HG03159 (cell line): ENCODE measurements around the gene PLEKHG5.

Experiments used
- ATAC-seq: cut with Tn5 transposase; IDR thresholded peaks from one replicate; pipeline ENCODE4 v1.9.1; 2021; ENCODE audit warnings: mild to moderate bottlenecking, moderate library complexity; ENCODE audit not compliant: unreplicated experiment

PLEKHG5 gene

DNA sequence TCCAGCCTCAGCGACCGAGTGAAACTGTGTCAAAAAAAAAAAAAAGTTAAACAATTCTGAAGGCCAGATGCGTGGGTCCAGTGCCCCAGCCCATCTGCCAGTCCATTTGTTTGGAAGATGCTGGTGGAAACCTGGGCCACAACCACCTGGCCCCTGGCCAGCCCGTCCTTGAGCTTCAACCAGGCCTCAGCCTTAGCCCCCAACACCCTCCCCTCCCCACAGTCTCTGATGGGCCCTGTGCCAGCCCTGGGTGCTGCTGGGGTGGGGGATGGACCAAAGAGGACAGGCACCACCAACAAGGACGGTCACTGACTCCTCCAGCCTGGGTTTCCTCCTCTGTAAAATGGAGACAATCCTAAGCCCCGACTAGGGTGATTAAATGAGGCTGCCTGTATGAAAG is 19.6 kb upstream of the PLEKHG5 start:
- no peak for ATAC-seq

DNA sequence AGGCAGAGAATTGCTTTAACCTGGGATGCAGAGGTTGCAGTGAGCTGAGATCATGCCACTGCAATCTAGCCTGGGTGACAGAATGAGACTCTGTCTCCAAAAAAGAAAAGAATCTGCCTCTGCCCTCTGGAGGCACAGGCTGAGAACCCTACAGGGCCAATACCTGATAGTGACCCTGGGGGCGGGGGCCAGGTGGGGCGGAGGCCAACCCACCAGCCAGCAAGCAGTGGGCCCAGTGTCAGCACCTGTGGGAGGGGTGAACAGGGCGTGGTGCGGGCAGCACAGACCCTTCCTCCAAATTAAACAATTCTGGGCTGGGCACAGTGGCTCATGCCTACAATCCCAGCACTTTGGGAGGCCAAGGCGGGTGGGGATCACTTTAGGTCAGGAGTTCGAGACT is 19.0 kb upstream of the PLEKHG5 start:
- ATAC-seq: no peak

DNA sequence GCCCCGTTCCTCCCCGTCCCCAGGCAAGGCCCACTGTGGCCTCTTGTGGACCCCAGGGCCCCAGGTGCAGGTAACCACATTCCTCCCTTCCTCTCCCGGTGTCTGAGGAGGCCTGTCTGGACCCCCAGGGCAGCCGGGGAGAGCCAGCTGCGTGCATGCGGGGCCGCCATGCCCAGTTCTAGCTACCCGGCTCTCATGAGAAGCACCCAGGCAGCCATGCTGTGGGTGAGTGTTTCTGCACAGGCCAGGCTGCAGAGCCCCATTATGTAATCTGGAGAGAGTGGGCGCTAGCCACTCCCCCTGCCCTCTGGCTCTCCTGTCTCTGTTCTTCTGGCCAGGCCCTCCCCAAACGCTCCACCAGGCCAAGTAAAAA is 18.4 kb upstream of the PLEKHG5 start:
- ATAC-seq: no peak

DNA sequence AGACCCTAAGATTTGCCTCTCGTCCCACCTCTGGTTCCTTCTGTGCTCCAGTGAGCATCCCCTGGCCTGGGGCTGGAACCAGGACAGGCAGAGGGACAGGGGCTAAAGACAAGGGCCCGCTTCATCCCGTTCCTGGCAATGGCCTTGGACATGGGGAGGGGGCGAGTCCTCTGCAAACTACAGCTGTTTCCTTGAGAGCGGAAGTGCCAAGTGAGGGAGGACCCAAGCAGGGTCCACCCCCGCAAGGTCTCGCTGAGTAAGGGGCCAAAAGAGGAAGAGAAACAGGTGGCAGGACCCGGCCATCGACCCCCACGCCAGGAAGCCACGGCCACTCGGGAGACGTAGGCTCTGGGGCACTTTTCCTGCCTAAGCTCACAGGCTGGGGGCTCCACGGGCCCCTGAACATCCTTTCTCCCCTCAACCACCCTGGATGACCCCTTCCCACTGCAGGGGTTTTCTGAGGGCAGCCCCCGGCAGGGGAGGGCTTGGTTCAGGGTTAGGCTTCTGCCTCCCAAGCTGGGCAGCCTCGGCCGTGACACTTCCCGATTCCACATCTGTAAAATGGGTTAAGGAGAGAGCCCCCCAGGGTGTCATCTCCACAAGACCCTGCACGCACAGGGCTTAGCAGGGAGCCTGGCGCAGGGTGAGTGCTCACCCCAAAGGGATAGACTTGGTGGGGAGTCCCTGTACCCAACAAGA is 17.9 kb upstream of the PLEKHG5 start:
- ATAC-seq: no peak

DNA sequence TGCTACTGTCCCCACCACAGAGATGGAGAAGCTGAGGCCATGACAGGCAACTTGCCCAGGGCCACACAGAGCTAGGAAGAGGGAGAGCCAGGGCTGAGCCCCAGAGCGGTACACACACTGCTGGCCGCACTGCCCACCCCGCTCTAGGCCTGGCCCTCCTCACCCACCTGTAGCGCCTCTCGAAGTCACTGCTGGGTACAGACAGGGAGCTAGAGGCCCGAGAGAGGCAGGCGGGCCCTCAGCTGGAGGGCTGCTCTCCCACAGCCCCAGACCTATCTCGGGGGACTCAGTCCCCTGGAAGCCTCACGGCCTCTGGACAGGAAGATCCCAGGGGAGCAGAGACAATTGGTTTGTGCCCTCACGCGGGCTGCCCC is 17.3 kb upstream of the PLEKHG5 start:
- no peak for ATAC-seq

DNA sequence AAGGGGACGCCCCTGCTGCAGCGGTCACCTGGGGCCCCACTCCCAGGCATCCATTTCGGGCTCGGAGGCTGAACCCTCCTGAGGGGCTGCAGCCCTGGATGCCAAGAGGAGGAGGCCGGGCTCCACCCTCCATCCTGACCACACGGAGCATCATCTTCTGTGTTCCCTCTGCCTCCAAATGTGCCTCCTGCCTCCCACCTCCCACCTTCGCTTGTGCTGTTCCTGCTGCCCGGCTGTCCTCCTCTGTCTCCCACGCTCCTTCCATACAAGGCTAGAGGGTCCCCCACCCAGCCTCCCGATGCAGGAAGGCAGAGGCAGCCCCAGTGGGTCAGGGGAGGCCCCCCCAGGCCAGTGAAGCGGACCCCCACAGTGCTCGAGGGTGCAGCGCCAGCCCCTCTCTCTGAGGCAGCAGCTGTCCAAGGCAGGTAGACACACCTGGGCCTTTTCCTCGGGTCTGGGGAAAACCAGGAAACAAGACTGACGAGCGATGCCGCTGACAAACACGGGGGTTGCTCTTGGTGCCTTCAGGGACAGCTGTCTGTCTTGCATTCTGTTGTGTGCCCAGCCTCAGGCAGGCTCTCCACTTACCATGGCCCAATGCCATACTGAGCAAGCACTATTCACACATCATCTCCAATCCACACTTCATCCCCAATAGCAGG is 16.8 kb upstream of the PLEKHG5 start:
- no peak for ATAC-seq

DNA sequence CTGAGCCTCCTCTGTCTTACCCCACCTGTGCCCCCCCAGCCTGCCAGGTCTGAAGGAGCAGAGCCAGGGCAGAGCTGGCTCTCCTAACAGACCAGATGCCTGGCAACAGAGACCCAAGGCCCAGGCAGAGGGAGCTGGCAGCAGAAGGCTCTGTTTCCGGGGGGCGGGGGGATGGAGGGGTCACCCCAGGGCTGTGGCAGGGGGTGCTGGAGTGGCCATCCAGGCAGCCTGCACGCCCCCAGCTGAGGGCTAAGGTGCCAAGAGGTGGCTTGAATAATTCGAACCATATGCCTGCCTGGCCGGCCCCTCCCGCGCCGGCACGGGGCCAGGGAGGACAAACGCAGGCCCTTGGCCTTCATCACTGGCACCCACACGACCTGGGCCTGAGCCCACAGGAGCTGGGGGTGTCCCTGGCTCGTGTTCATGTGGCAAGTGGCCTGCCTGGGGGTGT is 16.0 kb upstream of the PLEKHG5 start:
- no peak for ATAC-seq

DNA sequence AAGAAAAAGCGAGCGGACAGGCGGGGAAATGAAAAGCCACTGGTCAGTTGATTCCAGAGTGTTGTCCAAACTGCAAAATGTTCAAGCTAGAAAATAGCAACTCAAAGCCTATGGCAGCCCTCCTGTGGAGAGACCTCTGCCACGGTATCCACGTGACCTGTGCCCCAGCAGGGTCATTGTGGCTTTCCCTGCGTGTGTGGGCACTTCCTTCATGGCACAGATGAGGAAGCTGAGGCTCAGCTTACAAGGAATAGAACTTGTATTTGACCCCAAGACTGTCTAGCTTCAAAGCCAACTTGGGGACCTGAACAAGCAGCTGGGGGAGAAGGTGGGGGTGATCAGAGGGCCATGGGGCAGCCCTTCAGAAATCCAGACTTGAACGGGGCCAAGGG is 15.6 kb upstream of the PLEKHG5 start:
- no peak for ATAC-seq

DNA sequence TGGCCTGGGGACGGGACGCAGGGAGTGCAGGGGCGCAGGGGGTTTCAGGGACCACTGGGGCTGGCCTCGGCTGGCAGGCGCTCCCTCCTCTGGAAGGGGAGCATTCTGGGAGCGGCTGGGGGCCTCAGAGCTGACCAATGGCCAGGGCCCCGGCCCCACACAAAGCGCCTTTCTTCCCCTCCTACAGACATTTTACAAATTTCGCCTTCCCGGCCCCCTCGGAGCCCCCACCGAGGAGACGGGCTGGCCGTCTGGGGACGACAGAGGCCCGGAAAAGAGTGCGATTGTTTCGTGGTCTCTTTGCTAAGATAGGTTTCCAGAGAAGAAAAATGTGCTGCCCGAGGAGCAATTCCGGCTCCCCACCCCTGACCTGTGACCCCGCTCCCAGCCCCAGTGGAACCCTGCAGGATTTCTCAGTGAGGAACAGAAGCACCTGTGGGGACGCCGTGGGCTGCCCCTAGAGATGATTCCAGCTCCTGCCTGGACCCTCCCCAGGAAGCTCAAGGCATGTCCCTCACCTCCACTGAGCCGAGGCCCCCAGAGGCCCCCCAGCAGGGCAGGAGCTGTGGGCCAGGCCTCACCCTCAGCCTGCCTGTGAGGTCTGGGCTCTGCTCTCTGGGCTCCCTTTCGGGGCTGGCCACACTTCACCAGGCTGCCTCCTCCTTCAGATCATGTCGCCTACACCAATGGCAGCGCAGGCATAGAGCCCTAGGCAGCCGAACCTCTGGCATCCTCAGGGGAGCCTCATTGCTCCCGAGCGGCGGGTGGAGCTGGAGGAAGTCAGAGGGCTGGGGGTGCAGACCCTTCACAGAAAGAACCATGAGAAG is 15.0 kb upstream of the PLEKHG5 start:
- ATAC-seq: no peak

DNA sequence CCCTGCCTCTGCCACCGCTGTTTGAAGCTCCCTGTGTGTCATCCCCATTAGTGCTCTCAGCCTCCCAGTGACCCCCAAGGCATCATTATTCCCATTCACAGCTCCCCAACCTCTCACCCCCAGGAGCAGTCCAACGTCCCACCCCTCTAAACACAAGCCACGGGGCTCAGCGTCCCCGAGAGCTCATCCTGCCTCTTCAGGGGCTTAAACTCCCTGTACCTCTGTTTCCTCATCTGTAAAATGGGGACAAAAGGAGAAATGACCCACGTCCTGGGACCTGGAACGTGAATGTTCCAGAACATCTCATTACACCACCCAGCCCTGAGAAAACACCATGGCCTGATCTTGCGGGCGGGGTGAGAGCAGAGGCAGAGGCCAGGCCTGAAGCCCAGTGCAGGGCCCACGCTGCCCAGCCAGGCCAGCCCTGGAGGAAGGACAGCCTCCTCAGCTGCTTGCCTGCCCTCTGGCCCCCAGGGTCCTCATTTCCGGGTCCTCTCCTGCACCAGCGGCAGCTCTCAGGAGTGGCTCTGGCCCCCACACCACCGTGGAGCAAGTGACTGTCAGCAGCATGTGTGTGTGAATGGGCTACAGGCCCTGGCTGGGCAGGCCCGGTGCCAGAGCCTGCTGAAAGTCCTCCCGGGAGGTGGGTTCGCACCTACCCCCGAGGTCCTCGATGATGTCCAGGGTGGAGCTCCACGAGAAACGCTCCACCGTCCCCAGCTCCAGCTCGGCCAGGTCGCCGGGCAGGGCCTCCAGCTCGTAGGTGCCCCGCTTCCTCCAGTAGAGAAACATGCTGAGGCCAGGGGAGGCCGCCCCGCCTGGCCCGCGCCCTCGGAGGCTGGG is 14.1 kb upstream of the PLEKHG5 start:
- no peak for ATAC-seq

DNA sequence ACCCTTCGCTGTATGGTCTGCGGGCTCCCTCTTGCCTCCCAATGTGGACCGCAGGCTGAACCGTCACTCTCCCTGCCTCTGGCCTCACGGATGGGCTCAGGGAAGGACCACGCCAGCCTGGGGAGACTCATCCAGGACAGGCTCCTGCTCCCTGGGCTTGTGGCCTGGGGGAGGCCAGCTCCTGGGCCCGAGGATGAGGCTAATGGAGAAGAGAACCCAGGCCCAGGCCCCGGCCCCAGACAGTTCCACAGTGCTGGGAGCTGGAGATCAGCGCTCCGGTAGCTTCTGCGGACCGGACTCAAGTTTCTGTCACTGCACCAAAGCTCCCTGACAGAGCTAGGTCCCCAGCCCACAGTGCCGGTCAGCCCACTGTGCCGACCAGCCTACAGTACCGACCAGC is 13.4 kb upstream of the PLEKHG5 start:
- ATAC-seq: no peak

DNA sequence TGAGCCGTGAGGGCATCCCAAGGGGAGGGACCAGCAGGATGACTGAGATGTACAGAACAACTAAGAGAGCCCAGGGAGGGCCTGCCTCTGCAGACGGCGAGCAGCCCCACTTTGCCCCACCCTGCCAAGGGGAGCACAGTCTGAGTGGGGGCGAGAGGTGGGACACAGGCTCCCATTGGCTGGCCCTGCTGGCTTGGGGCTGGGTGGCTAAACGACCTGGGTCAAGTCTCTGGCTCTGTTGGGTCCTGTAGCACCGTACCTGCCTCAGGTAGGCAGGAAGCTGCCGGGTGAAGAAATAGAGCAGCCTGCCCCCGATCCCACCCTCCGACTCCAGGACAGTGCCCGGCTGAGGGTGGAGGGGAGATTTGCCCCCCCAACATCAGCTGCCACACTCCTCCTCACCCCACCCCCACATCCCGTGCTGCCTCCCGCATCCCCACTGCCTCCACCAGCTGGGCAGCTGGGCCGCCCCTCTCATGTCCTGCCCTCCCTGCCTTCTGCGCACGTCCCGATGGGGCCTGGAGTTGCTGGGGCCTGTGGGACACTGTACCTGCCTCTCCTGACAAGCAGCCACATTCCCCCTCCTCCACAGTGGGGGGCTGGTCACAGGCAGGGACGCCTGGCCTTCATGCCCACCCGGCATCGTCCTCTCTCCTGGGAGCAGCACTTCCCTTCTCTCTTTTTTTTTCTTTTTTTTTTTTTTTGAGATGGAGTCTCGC is 12.6 kb upstream of the PLEKHG5 start:
- no peak for ATAC-seq

DNA sequence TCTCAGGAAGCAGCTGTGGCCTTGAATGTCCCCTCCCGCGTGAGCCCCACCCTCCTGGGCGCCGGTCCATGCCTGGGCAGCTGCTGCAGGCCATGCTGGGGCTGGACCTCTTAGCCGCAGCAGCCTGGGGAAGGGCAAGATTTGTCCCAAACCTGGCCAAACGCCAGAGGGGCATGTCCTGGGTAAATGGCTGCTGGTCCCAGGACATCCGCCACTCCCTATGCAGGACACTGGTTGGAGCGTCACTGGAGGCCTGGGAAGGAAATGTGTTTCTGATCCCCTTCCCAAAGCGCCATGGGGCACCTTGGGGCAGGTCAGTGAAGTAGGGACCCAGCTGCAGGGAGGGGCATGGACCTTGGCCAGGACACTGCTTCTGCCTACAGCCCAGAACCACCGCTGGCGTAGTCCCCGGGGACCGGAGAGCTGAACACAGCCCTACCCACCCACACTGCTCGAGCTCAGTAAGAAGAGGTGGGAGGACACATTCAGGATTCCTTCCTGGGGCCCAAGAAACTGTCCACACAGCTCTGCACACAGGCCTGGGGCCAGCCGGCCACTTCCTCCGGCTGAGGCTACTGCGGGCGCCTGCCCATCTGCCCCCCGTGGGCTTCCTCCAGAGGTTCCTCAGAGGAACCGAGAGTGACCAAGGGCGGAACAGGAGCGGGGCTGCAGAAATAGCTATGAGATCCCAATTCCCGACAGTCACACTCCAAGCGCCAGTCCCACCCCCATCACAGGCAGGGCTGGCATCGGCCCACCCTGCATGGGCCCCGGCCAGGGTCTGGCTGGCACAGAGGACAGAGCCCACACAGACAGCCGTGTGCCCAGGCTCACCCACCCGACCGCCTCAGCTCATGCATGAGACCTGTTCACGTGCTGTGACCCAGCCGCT is 10.8 kb upstream of the PLEKHG5 start:
- no peak for ATAC-seq

DNA sequence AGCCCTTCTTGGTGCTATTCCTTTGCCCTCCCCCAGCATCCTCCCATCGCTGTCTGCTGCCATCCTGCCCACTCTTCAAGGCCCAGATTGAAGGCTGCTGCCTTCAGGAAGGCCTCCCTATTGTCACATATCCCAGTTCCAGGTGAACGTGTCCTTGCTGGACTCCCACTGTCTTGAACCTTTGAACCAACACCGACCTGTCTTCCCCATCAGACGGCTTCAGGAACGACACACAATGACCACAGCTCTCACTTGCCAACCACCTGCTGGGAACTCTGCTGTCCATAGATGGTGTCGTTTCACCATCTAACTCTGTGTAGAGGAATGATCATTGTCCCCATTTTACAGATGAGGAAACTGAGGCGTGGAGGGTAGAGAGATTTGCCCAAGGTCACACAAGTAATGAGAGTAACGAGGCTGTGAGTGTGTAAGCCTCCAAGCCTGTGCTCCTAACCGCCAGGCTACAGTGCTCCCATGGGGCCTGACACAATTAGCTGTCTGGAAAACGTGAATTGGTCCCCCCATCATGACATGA is 9.9 kb upstream of the PLEKHG5 start:
- no peak for ATAC-seq

DNA sequence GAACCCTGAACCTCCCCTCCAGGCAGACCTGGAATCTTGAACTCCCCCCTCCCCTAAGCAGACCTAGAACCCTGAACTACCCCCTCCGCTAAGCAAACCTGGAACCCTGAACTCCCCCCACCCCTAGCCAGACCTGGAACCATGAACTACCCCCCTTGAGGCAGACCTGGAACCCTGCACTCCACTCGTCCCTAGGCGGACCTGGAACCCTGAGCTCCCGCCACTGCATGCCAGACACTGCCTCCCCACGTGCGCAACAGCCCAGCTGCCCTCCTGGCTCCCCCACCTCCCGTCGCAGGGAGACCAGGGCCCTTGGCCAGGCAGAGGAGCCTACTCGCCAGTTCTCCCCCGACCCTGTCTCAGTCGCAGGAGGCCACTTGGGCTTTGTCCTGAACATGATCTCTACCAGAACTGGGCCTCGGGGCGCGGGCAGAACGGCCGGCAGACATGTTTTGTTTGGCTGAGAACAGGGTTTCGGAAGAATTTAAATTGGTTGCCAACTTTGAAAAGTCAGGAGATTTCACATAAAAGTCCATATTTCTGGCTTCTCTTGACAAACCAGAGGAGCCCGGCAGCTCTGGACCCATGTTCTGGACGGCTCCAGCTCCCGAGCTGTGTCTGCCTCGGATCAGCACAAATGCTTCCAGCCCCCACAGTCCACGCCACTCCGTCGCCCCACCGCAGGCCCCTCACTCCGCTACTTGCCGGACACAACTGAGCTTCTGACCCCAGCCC is 9.2 kb upstream of the PLEKHG5 start:
- ATAC-seq: no peak

DNA sequence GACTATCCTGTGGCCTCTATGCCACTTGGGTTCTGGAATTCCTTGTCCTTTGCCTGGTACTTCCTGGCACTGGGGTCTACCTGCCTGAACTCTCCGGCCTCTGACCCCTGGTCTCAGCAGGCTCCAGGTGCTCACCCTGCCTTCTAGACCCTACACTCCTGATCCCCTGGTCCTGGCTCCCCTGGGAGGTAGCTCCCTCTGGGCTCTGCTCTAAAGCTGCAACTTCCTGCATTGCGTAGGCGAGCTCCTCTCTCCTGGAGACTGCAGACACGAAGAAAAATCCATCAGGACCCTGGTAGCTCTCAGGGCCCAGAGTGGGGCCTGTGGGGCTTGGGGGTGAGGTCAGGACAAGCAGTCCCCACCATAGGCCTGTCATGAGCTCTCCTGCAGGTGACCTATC is 7.8 kb upstream of the PLEKHG5 start:
- no peak for ATAC-seq

DNA sequence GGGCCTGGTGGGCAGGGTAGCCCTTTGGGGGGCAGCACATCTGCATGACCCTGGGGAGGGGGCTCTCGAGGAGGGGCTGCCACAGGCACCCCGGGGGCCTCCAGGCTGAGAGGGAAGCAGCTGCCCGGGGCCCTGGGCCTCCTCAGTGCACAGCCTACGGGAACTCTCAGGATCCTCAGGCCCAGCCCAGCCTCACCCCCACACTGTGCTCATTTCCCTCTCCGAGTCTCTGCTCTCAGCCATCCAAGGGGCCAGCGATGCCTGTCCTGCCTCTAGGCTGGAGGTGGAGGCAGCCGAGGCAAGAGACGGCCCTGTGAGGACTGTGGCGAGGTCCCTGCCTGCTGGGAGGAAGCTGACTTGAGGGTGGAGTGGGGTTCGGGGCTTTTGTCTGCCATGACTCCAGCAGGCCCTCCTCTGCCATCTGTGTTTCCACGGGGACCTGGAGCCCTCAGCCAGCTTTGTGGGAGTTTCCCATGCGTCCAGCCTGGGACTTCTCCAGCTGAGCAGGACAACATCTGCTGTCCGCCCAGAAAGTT is 7.2 kb upstream of the PLEKHG5 start:
- ATAC-seq: no peak

DNA sequence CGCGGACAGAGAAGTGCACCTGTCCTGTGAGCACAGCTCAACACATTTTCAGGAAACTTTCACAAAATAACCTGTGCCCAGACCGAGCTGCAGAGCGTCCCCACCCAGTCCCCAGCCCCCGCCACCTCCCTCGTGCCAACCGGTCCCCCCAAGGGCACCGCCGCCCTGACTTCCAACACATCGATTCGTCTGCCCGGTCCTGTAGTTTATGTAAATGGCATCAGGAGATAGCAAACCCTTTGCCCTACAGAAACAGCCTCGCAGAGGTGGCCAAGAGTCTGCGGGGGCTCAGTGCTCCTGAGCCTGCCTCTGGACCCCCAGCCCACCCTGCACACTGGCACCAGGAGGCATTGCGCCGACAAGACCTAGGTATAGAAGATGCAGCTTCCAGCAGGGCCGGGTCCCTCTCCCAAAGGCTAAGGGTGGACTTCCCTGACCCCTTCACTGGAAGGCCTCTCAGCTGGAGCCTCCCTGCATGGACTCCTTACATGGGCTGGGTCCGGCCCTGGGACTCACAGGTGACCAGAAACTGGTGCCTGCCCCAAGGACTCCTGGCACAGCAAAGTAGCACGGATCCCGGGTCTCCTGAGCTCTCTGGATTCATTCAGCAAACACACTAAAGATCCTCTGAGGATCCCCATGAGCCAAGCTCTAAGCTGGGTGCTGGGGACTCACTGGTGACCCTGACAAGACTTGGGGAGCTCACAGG is 6.6 kb upstream of the PLEKHG5 start:
- ATAC-seq: no peak
